HCT116 (cell line): ENCODE results near the gene TMEM238. TPM values are rescaled to one million over a fixed set of nuclear protein-coding genes. Genes with fewer than 3 reads are reported as not detected.

Experiments used
- ATAC-seq: fragments of 200-7000 bp; cut with Tn5 transposase; 2 replicates; pipeline ENCODE4 v1.9.1; 2020; ENCODE audit warnings: mild to moderate bottlenecking, moderate library complexity
- BruUV-seq: library from RNA; stranded (reverse); fragments of 400-500 nt; replicated peaks from 2 replicates; lab custom pipeline; 2021; lab: Mats Ljungman, UMichigan
- CTCF ChIA-PET: fragments of 300-600 bp; sonication (Branson Sonifier 250); formaldehyde crosslinking; loops from one replicate; lab custom pipeline; 2021; ENCODE audit warnings: antibody characterized with exemption; lab: Charles Lee
- POLR2A ChIA-PET: fragments of 300-600, 350-600 bp; sonication (Branson Sonifier 250); formaldehyde crosslinking; loops from one replicate; lab custom pipeline; 2021; ENCODE audit warnings: antibody characterized with exemption; lab: Charles Lee
- RAD21 ChIA-PET, 2 experiments: fragments of 300-600 bp; sonication (Branson Sonifier 250); formaldehyde crosslinking; loops; one replicate each; lab custom pipeline; 2023; ENCODE audit warnings: low total read pairs in 2 of 2; ENCODE audit not compliant: uncharacterized antibody in 2 of 2, unreplicated experiment in 2 of 2, low non-redundant PET in 1 of 2; lab: Charles Lee
- DNase-seq: peaks from one replicate; pipeline ENCODE4 v3.0.0-alpha.2; 2010; ENCODE audit warnings: low read depth, low spot score
- H2AFZ ChIP-seq: fragments of 200-600 bp; shearing (Covaris generic), sonication (generic); 2 replicates; pipeline ENCODE4 v1.6.1; 2017; ENCODE audit warnings: low read depth, mixed run types, mixed read lengths, antibody characterized with exemption, low read length; ENCODE audit not compliant: poor library complexity, severe bottlenecking
- H3K27ac ChIP-seq: 2 replicates; pipeline ENCODE4 v1.5.1; 2012; ENCODE audit warnings: low read depth, low read length
- H3K27me3 ChIP-seq: fragments of 200-600 bp; sonication (generic); 2 replicates; pipeline ENCODE4 v1.6.1; 2016; ENCODE audit warnings: mixed run types, low read length, mixed read lengths; ENCODE audit not compliant: insufficient read depth
- H3K36me3 ChIP-seq, 2 experiments: fragments of 200-500 bp in 1 of 2; fragments of 200-600 bp in 1 of 2; sonication (Bioruptor generic) in 1 of 2; sonication (generic) in 1 of 2; 2 replicates each; pipeline versions ENCODE4 v1.5.1 to v1.6.1; 2014 to 2016; ENCODE audit warnings: low read length in 2 of 2, inconsistent platforms in 1 of 2, mixed read lengths in 1 of 2, mixed run types in 1 of 2; ENCODE audit not compliant: insufficient read depth in 2 of 2, control insufficient read depth in 1 of 2
- H3K4me1 ChIP-seq, 2 experiments: fragments of 200-600 bp in 1 of 2; sonication (generic) in 1 of 2; 2 replicates each; pipeline versions ENCODE4 v1.5.1 to v1.6.1; 2012 to 2017; ENCODE audit warnings: low read length in 2 of 2, inconsistent platforms in 1 of 2, mild to moderate bottlenecking in 1 of 2, mixed read lengths in 1 of 2, mixed run types in 1 of 2, moderate library complexity in 1 of 2; ENCODE audit not compliant: insufficient read depth in 2 of 2, control insufficient read depth in 1 of 2
- H3K4me2 ChIP-seq: fragments of 200-600 bp; sonication (generic); 2 replicates; pipeline ENCODE4 v1.6.1; 2017; ENCODE audit warnings: mixed run types, low read length, mixed read lengths
- H3K4me3 ChIP-seq, 2 experiments: fragments of 200-600 bp in 1 of 2; sonication (generic) in 1 of 2; replicated peaks in 1 of 2; 2 replicates each; pipeline ENCODE4 v1.5.1; 2011 to 2016; ENCODE audit warnings: low read length in 2 of 2, control low read depth in 1 of 2, low read depth in 1 of 2, mild to moderate bottlenecking in 1 of 2, mixed read lengths in 1 of 2, mixed run types in 1 of 2
- H3K79me2 ChIP-seq: fragments of 200-600 bp; sonication (generic); 2 replicates; pipeline ENCODE4 v1.6.1; 2017; ENCODE audit warnings: mild to moderate bottlenecking, mixed run types, low read length, moderate library complexity, mixed read lengths; ENCODE audit not compliant: insufficient read depth
- H3K9ac ChIP-seq: fragments of 200-600 bp; sonication (generic); 2 replicates; pipeline ENCODE4 v1.6.1; 2016; ENCODE audit warnings: low read length, mixed read lengths
- H3K9me2 ChIP-seq: fragments of 200-600 bp; sonication (generic), shearing (Covaris generic); 2 replicates; pipeline ENCODE4 v1.6.1; 2017; ENCODE audit warnings: mixed run types, mild to moderate bottlenecking, moderate library complexity; ENCODE audit not compliant: insufficient read depth
- H3K9me3 ChIP-seq, 2 experiments: fragments of 200-500 bp in 1 of 2; fragments of 200-600 bp in 1 of 2; sonication (Bioruptor generic) in 1 of 2; sonication (generic) in 1 of 2; 2 replicates each; pipeline ENCODE4 v1.6.1; 2014 to 2017; ENCODE audit warnings: low read length in 2 of 2, mixed read lengths in 2 of 2, inconsistent platforms in 1 of 2, low read depth in 1 of 2, mild to moderate bottlenecking in 1 of 2, mixed run types in 1 of 2, moderate library complexity in 1 of 2; ENCODE audit not compliant: control insufficient read depth in 1 of 2, insufficient read depth in 1 of 2
- H4K20me1 ChIP-seq: fragments of 200-600 bp; sonication (generic), shearing (Covaris generic); 2 replicates; pipeline ENCODE4 v1.6.1; 2017; ENCODE audit warnings: mixed run types, mild to moderate bottlenecking, moderate library complexity; ENCODE audit not compliant: insufficient read depth
- EZH2 ChIP-seq: fragments of 200-600 bp; sonication (generic); IDR thresholded peaks from 2 replicates; pipeline ENCODE4 v1.6.1; 2017; ENCODE audit warnings: antibody characterized with exemption, mixed run types
- EZH2phosphoT487 ChIP-seq: fragments of 200-600 bp; IDR thresholded peaks from 2 replicates; pipeline ENCODE4 v1.6.1; 2018; ENCODE audit warnings: antibody characterized with exemption, borderline replicate concordance
- POLR2AphosphoS5 ChIP-seq: IDR thresholded peaks from 2 replicates; pipeline ENCODE4 v1.6.1; 2011; ENCODE audit warnings: mild to moderate bottlenecking, low read depth, low read length, moderate library complexity
- intact Hi-C: fragments of 100-400 bp; cut with micrococcal nuclease; formaldehyde crosslinking; loops from 2 replicates; pipeline ENCODE4 v1.10.0; 2022
- total RNA-seq: library from RNA; stranded (reverse); gene quantifications from one replicate; pipeline ENCODE4 v1.2.1, GENCODE V29; 2021; ENCODE audit not compliant: unreplicated experiment

The TMEM238 gene
- total RNA-seq, 1 experiment from 2014 or later = 21.0 TPM

GRCh38 chr19:55392820-55393761, 9.0 kb upstream of the TMEM238 start:
- BruUV-seq = no TSS peak
- H3K27ac ChIP-seq = no peak overlapping the region
- TF ChIP-seq EZH2 = no peak
- intact Hi-C loops = no loop called here
- no peak for DNase-seq
- ATAC-seq = no peak
- peaks cover 31% of the 10 kb centered on the region; the same call in 1 of the 2 replicates for H4K20me1 ChIP-seq
- no peak overlapping the region for H2AFZ ChIP-seq
- CTCF ChIA-PET = no interaction called here
- RAD21 ChIA-PET = no interaction called here
- no peaks in the 10 kb centered on the region for H3K27me3 ChIP-seq
- H3K4me1 ChIP-seq = peaks cover 5 to 37% of the 10 kb centered on the region in 2 experiments
- peaks cover 16% of the 10 kb centered on the region for H3K79me2 ChIP-seq
- H3K9ac ChIP-seq = no peak overlapping the region
- H3K9me2 ChIP-seq = no peaks in the 10 kb centered on the region
- H3K4me2 ChIP-seq = no peak overlapping the region
- no peaks in the 10 kb centered on the region for H3K9me3 ChIP-seq
- no peak overlapping the region for H3K4me3 ChIP-seq
- peaks cover 9 to 21% of the 10 kb centered on the region in 2 experiments for H3K36me3 ChIP-seq
- POLR2A ChIA-PET = interaction anchor here (0.6 to 2.8 kb wide), 5 partner anchors 9 to 20 kb away, joined by 3 to 17 read pairs (median 3); partner anchors contain the start of genes TMEM238 and UBE2S

- POLR2A ChIA-PET = interaction anchor here (0.9 to 1.1 kb wide), 3 partner anchors 9 to 29 kb away, joined by 3 read pairs; partner anchors contain the start of gene UBE2S
- no peaks in the 10 kb centered on the region for H3K27me3 ChIP-seq
- H2AFZ ChIP-seq = no peak overlapping the region
- peaks cover 11 to 48% of the 10 kb centered on the region in 2 experiments for H3K4me1 ChIP-seq
- no peaks in the 10 kb centered on the region for H3K9me3 ChIP-seq
- BruUV-seq = no TSS peak
- DNase-seq = no peak
- no peak overlapping the region for H3K27ac ChIP-seq
- H3K4me2 ChIP-seq = no peak overlapping the region
- no peak overlapping the region for H3K9ac ChIP-seq
- CTCF ChIA-PET = interaction anchor here (1.6 kb wide), 1 partner anchor 90 kb away, joined by 3 read pairs; no protein-coding TSS in a partner anchor
- H3K36me3 ChIP-seq = peaks cover 16 to 32% of the 10 kb centered on the region in 2 experiments
- H4K20me1 ChIP-seq = peaks cover 42% of the 10 kb centered on the region; the same call in 1 of the 2 replicates
- no peak for ATAC-seq
- no peaks in the 10 kb centered on the region for H3K9me2 ChIP-seq
- TF ChIP-seq EZH2phosphoT487 (no peak), POLR2AphosphoS5 (0 out of 2 replicates have a peak, but pooled peaks have one; percentile 11)
- TF ChIP-seq, all 23 proteins: peak for 1
- intact Hi-C loops = no loop called here
- H3K4me3 ChIP-seq = no peak overlapping the region
- peaks cover 27% of the 10 kb centered on the region for H3K79me2 ChIP-seq
- RAD21 ChIA-PET = no interaction called here
Measured at GRCh38 chr19:55391702-55392615, 7.9 kb upstream of the TMEM238 start.
